Osteocyte (in vitro differentiated cells): Measurements from ENCODE around the gene PHF20. TPM values are rescaled to one million over a fixed set of nuclear protein-coding genes. Genes with fewer than 3 reads are reported as not detected.

Source experiments
- DNase-seq: peaks from one replicate; pipeline ENCODE4 v3.0.0; 2021; ENCODE audit warnings: mixed read lengths; ENCODE audit not compliant: unreplicated experiment; ENCODE audit errors: extremely low spot score
- H3K27ac Mint-ChIP-seq: one replicate; pipeline ENCODE4 v1.8.0; 2021; ENCODE audit warnings: mild to moderate bottlenecking, mixed read lengths; ENCODE audit not compliant: unreplicated experiment
- H3K27me3 Mint-ChIP-seq: one replicate; pipeline ENCODE4 v1.8.0; 2021; ENCODE audit warnings: mixed read lengths; ENCODE audit not compliant: unreplicated experiment
- H3K36me3 Mint-ChIP-seq: one replicate; pipeline ENCODE4 v1.8.0; 2021; ENCODE audit warnings: mixed read lengths; ENCODE audit not compliant: unreplicated experiment
- H3K4me1 Mint-ChIP-seq: one replicate; pipeline ENCODE4 v1.8.0; 2021; ENCODE audit warnings: mixed read lengths; ENCODE audit not compliant: unreplicated experiment
- H3K4me3 Mint-ChIP-seq: one replicate; pipeline ENCODE4 v1.8.0; 2021; ENCODE audit warnings: mild to moderate bottlenecking, moderate library complexity, mixed read lengths; ENCODE audit not compliant: unreplicated experiment
- H3K9me3 Mint-ChIP-seq: one replicate; pipeline ENCODE4 v1.8.0; 2021; ENCODE audit warnings: mixed read lengths; ENCODE audit not compliant: unreplicated experiment
- total RNA-seq: library from RNA; stranded (reverse); gene quantifications from 2 replicates; pipeline ENCODE4 v1.2.1, GENCODE V29; 2021
- TF ChIP-seq, protein P1 (sequence below): fragments of 200-600 bp; sonication (generic); IDR thresholded peaks from 2 replicates; pipeline ENCODE4 v1.5.0; 2021; ENCODE audit warnings: antibody characterized with exemption, mild to moderate bottlenecking, moderate library complexity

Gene PHF20
- total RNA-seq, 1 donor from 2014 or later: 38.1 TPM

- H3K4me1 Mint-ChIP-seq: no peaks in the 10 kb centered on the region
- H3K9me3 Mint-ChIP-seq: no peaks in the 10 kb centered on the region
- TF ChIP-seq, protein P1, sequence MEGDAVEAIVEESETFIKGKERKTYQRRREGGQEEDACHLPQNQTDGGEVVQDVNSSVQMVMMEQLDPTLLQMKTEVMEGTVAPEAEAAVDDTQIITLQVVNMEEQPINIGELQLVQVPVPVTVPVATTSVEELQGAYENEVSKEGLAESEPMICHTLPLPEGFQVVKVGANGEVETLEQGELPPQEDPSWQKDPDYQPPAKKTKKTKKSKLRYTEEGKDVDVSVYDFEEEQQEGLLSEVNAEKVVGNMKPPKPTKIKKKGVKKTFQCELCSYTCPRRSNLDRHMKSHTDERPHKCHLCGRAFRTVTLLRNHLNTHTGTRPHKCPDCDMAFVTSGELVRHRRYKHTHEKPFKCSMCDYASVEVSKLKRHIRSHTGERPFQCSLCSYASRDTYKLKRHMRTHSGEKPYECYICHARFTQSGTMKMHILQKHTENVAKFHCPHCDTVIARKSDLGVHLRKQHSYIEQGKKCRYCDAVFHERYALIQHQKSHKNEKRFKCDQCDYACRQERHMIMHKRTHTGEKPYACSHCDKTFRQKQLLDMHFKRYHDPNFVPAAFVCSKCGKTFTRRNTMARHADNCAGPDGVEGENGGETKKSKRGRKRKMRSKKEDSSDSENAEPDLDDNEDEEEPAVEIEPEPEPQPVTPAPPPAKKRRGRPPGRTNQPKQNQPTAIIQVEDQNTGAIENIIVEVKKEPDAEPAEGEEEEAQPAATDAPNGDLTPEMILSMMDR: no peak
- no peaks in the 10 kb centered on the region for H3K27me3 Mint-ChIP-seq
- DNase-seq: no peak
- peaks cover 18% of the 10 kb centered on the region for H3K36me3 Mint-ChIP-seq
- no peak overlapping the region for H3K27ac Mint-ChIP-seq
- H3K4me3 Mint-ChIP-seq: no peak overlapping the region
These were observed 157.5 kb downstream of the PHF20 start for GRCh38 chr20:35929301-35929700.

DNA sequence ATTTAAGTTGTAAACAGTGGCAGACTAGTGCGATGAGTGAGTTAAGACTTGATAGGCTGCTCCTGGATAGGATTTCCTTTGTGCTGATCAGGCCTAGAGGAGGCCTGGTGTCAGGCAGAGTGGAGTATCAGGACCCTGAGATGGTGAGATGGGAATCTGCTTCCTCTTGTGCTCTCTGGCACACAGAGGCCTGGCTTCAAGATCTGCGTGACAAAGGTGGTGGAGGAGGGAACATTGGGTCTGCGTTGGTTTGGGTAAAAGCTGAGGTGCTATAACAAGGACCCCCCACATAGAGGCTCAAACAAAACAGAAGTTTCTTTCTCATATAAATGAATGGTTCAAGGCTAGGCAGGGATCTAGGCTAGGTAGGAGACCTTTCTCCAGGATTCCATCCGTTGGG, 162.2 kb downstream of the PHF20 start:
- TF ChIP-seq, protein P1: no peak
- Mint-ChIP-seq H3K4me1 (no peaks in the 10 kb centered on the region), H3K9me3 (no peaks in the 10 kb centered on the region), H3K27me3 (no peaks in the 10 kb centered on the region), H3K27ac (no peak overlapping the region), H3K4me3 (no peak overlapping the region), H3K36me3 (peaks cover 19% of the 10 kb centered on the region)
- no peak for DNase-seq

- TF ChIP-seq, protein P1: no peak
- H3K9me3 Mint-ChIP-seq: no peaks in the 10 kb centered on the region
- H3K4me1 Mint-ChIP-seq: peaks cover 3% of the 10 kb centered on the region
- H3K27me3 Mint-ChIP-seq: no peaks in the 10 kb centered on the region
- DNase-seq: no peak
- H3K27ac Mint-ChIP-seq: no peak overlapping the region
- H3K4me3 Mint-ChIP-seq: no peak overlapping the region
- H3K36me3 Mint-ChIP-seq: peaks cover 23% of the 10 kb centered on the region
These were observed 167.4 kb downstream of the PHF20 start for GRCh38 chr20:35939264-35939663.

GRCh38 chr20:35941620-35942019, 169.8 kb downstream of the PHF20 start:
- H3K27ac Mint-ChIP-seq: no peak overlapping the region
- peaks cover 27% of the 10 kb centered on the region for H3K36me3 Mint-ChIP-seq
- peaks cover 3% of the 10 kb centered on the region for H3K4me1 Mint-ChIP-seq
- TF ChIP-seq, protein P1: no peak
- no peaks in the 10 kb centered on the region for H3K9me3 Mint-ChIP-seq
- H3K4me3 Mint-ChIP-seq: no peak overlapping the region
- DNase-seq: no peak
- no peaks in the 10 kb centered on the region for H3K27me3 Mint-ChIP-seq

GRCh38 chr20:35942243-35942642, 170.4 kb downstream of the PHF20 start:
- no peak overlapping the region for H3K4me3 Mint-ChIP-seq
- peaks cover 25% of the 10 kb centered on the region for H3K36me3 Mint-ChIP-seq
- no peaks in the 10 kb centered on the region for H3K27me3 Mint-ChIP-seq
- H3K9me3 Mint-ChIP-seq: no peaks in the 10 kb centered on the region
- no peak overlapping the region for H3K27ac Mint-ChIP-seq
- DNase-seq: no peak
- TF ChIP-seq, protein P1: no peak
- H3K4me1 Mint-ChIP-seq: peaks cover 3% of the 10 kb centered on the region
